Measurements from ENCODE around the gene GRHL3. TPM values are rescaled to one million over a fixed set of nuclear protein-coding genes. Genes with fewer than 3 reads are reported as not detected.

Gene GRHL3
- total and polyA plus RNA-seq, 4 donors = 0.07 to 0.09 (median 0.09) TPM

DNA sequence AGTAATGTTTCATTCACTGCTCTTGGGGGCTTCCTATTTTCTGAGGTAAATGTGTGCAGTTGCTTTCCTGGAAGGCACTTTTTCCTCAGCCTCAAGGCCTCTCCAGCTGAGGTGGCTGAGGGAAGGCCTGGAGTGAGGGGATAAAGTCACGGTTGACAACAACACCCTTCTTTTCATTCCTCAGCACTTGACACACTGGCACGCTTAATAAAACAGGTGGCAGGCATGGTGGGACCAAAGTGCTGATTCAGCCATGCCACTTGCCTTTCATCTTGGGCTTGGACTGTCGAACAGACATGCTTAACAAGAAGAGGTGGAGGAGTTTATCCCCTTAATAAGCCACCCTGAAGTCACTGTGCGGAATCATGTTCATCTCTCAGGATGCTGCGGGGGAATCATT, 23.6 kb upstream of the GRHL3 start (continued):
- TF ChIP-seq MAX (IDR thresholded peaks at IDR 0.05) = no peak

GRCh38 chr1:24297187-24297851, 21.8 kb upstream of the GRHL3 start:
- TF ChIP-seq JUND (IDR thresholded peaks at IDR 0.05) (no peak), NR2F2 (IDR thresholded peaks at IDR 0.05) (no peak), RXRA (IDR thresholded peaks at IDR 0.05) (peak in 1 of 2 donors; percentile 39), HNF4G (IDR thresholded peaks at IDR 0.05) (no peak)
- H3K27ac ChIP-seq (ENCODE audit: low read depth in 1 of 2, low read length in 2 of 2) = no peak overlapping the region
- no peaks in the 10 kb centered on the region for H3K27me3 ChIP-seq (ENCODE audit: control insufficient read depth in 4 of 4, insufficient read depth in 4 of 4, low read length in 3 of 4)
- no peak overlapping the region for H3K9ac ChIP-seq (ENCODE audit: low read depth in 1 of 2, low read length in 2 of 2)
- no peaks in the 10 kb centered on the region for H3K36me3 ChIP-seq (ENCODE audit: control insufficient read depth in 4 of 4, insufficient read depth in 3 of 4, low read depth in 1 of 4, low read length in 3 of 4)
- H3K4me3 ChIP-seq (ENCODE audit: low read depth in 1 of 3, low read length in 3 of 3) = no peak overlapping the region
- 78% methylated on average over 5 of the region's 5 CpGs for WGBS
- no peaks in the 10 kb centered on the region for H3K9me3 ChIP-seq (ENCODE audit: control insufficient read depth in 4 of 4, low read length in 3 of 4)
- DNase-seq (ENCODE audit: low spot score) = no peak
- H3K4me1 ChIP-seq (ENCODE audit: control insufficient read depth in 4 of 4, insufficient read depth in 4 of 4, low read length in 3 of 4) = peaks cover 0 to 26% (median 15%) of the 10 kb centered on the region in 4 donors

- TF ChIP-seq EGR1 (IDR thresholded peaks at IDR 0.05; ENCODE audit: low read depth in 2 of 2) = no peak
- TF ChIP-seq REST (IDR thresholded peaks at IDR 0.05) = no peak
- TF ChIP-seq YY1 (IDR thresholded peaks at IDR 0.05) = no peak
- no peak for TF ChIP-seq FOXA2 (IDR thresholded peaks at IDR 0.05)
- no peak for TF ChIP-seq TAF1 (conservative IDR thresholded peaks at IDR 0.05)
- TF ChIP-seq JUND (IDR thresholded peaks at IDR 0.05) = no peak
- TF ChIP-seq, protein P1, sequence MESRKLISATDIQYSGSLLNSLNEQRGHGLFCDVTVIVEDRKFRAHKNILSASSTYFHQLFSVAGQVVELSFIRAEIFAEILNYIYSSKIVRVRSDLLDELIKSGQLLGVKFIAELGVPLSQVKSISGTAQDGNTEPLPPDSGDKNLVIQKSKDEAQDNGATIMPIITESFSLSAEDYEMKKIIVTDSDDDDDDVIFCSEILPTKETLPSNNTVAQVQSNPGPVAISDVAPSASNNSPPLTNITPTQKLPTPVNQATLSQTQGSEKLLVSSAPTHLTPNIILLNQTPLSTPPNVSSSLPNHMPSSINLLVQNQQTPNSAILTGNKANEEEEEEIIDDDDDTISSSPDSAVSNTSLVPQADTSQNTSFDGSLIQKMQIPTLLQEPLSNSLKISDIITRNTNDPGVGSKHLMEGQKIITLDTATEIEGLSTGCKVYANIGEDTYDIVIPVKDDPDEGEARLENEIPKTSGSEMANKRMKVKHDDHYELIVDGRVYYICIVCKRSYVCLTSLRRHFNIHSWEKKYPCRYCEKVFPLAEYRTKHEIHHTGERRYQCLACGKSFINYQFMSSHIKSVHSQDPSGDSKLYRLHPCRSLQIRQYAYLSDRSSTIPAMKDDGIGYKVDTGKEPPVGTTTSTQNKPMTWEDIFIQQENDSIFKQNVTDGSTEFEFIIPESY (IDR thresholded peaks at IDR 0.05) = no peak
- TF ChIP-seq FOXA1 (IDR thresholded peaks at IDR 0.05) = no peak
- TF ChIP-seq SP1 (IDR thresholded peaks at IDR 0.05) = no peak
- no peak for TF ChIP-seq CTCF (IDR thresholded peaks at IDR 0.05; ENCODE audit: low read depth, low read length, missing input control)
- no peak for TF ChIP-seq NR2F2 (IDR thresholded peaks at IDR 0.05)
- TF ChIP-seq RAD21 (IDR thresholded peaks at IDR 0.05) = no peak
- no peak for TF ChIP-seq GABPA (IDR thresholded peaks at IDR 0.05 in 1 of 2, conservative IDR thresholded peaks at IDR 0.05 in 1 of 2)
- no peak for TF ChIP-seq MAX (IDR thresholded peaks at IDR 0.05)
- TF ChIP-seq HNF4G (IDR thresholded peaks at IDR 0.05) = no peak
- H3K27me3 ChIP-seq (ENCODE audit: control insufficient read depth in 4 of 4, insufficient read depth in 4 of 4, low read length in 3 of 4) = no peaks in the 10 kb centered on the region
- H3K9ac ChIP-seq (ENCODE audit: low read depth in 1 of 2, low read length in 2 of 2) = no peak overlapping the region
- no peak overlapping the region for H3K4me3 ChIP-seq (ENCODE audit: low read depth in 1 of 3, low read length in 3 of 3)
- H3K4me1 ChIP-seq (ENCODE audit: control insufficient read depth in 4 of 4, insufficient read depth in 4 of 4, low read length in 3 of 4) = peaks cover 0 to 26% (median 15%) of the 10 kb centered on the region in 4 donors
- H3K36me3 ChIP-seq (ENCODE audit: control insufficient read depth in 4 of 4, insufficient read depth in 3 of 4, low read depth in 1 of 4, low read length in 3 of 4) = no peaks in the 10 kb centered on the region
- no peaks in the 10 kb centered on the region for H3K9me3 ChIP-seq (ENCODE audit: control insufficient read depth in 4 of 4, low read length in 3 of 4)
- 86% methylated on average over 4 of the region's 4 CpGs for WGBS
- no peak overlapping the region for H3K27ac ChIP-seq (ENCODE audit: low read depth in 1 of 2, low read length in 2 of 2)
- no peak for DNase-seq (ENCODE audit: low spot score)
Observed at GRCh38 chr1:24297852-24298232, 21.3 kb upstream of the GRHL3 start.
